BLaER1 (cell line): Measurements from ENCODE around the gene THY1.
"Not testable (repeated sequence)": the region's sequence is repeated elsewhere in the genome, so short reads cannot be mapped to it uniquely, and the experiment has no call there.

Source experiments
- H3K27ac ChIP-seq: shearing (Covaris generic); formaldehyde crosslinking; 2 replicates; pipeline ENCODE4 v1.8.1; 2022
- H3K27me3 ChIP-seq: shearing (Covaris generic); formaldehyde crosslinking; 2 replicates; pipeline ENCODE4 v1.8.1; 2022
- H3K36me3 ChIP-seq: shearing (Covaris generic); formaldehyde crosslinking; 2 replicates; pipeline ENCODE4 v1.8.1; 2022
- H3K4me1 ChIP-seq: shearing (Covaris generic); formaldehyde crosslinking; 2 replicates; pipeline ENCODE4 v1.8.1; 2022
- H3K4me2 ChIP-seq: shearing (Covaris generic); formaldehyde crosslinking; 2 replicates; pipeline ENCODE4 v1.8.1; 2022
- H3K4me3 ChIP-seq: shearing (Covaris generic); formaldehyde crosslinking; 2 replicates; pipeline ENCODE4 v1.8.1; 2022
- H3K9ac ChIP-seq: shearing (Covaris generic); formaldehyde crosslinking; 2 replicates; pipeline ENCODE4 v1.8.1; 2022
- H3K9me3 ChIP-seq: shearing (Covaris generic); formaldehyde crosslinking; 2 replicates; pipeline ENCODE4 v1.8.1; 2022
- H4K20me1 ChIP-seq: shearing (Covaris generic); formaldehyde crosslinking; 2 replicates; pipeline ENCODE4 v1.8.1; 2022
- Cebpa-rat ChIP-seq: shearing (Covaris generic); IDR thresholded peaks from 2 replicates; pipeline ENCODE4 v1.8.1; 2022

THY1 gene

GRCh38 chr11:119446434-119446833, 23.5 kb upstream of the THY1 start:
- no peak overlapping the region for H3K4me2 ChIP-seq
- H4K20me1 ChIP-seq, result no peaks in the 10 kb centered on the region
- no peaks in the 10 kb centered on the region for H3K36me3 ChIP-seq
- no peaks in the 10 kb centered on the region for H3K9me3 ChIP-seq
- H3K27ac ChIP-seq, result no peak overlapping the region
- TF ChIP-seq Cebpa-rat, result no peak
- H3K9ac ChIP-seq, result no peak overlapping the region
- no peak overlapping the region for H3K4me3 ChIP-seq
- H3K4me1 ChIP-seq, result peaks cover 29% of the 10 kb centered on the region
- H3K27me3 ChIP-seq, result no peaks in the 10 kb centered on the region

- Histone ChIP-seq H3K4me2 (no peak overlapping the region), H3K36me3 (no peaks in the 10 kb centered on the region), H3K9me3 (no peaks in the 10 kb centered on the region), H3K9ac (no peak overlapping the region), H3K4me1 (peaks cover 35% of the 10 kb centered on the region), H3K27ac (no peak overlapping the region), H3K27me3 (no peaks in the 10 kb centered on the region), H4K20me1 (no peaks in the 10 kb centered on the region), H3K4me3 (no peak overlapping the region)
- TF ChIP-seq Cebpa-rat, result no peak
Observed at GRCh38 chr11:119445850-119446249, 22.9 kb upstream of the THY1 start.

- no peak overlapping the region for H3K27ac ChIP-seq
- no peak overlapping the region for H3K4me3 ChIP-seq
- H3K27me3 ChIP-seq, result no peaks in the 10 kb centered on the region
- no peak for TF ChIP-seq Cebpa-rat
- H3K4me1 ChIP-seq, result peaks cover 40% of the 10 kb centered on the region
- H3K4me2 ChIP-seq, result no peak overlapping the region
- H4K20me1 ChIP-seq, result no peaks in the 10 kb centered on the region
- no peaks in the 10 kb centered on the region for H3K36me3 ChIP-seq
- no peak overlapping the region for H3K9ac ChIP-seq
- H3K9me3 ChIP-seq, result no peaks in the 10 kb centered on the region
Observed at GRCh38 chr11:119445379-119445778, 22.4 kb upstream of the THY1 start.

GRCh38 chr11:119441898-119442243, 18.9 kb upstream of the THY1 start:
- Histone ChIP-seq H3K9ac (no peak overlapping the region), H4K20me1 (no peaks in the 10 kb centered on the region), H3K27ac (no peak overlapping the region), H3K36me3 (no peaks in the 10 kb centered on the region), H3K4me3 (no peak overlapping the region), H3K27me3 (no peaks in the 10 kb centered on the region), H3K9me3 (peaks cover 3% of the 10 kb centered on the region), H3K4me2 (no peak overlapping the region), H3K4me1 (peaks cover 26% of the 10 kb centered on the region)
- no peak for TF ChIP-seq Cebpa-rat

GRCh38 chr11:119438599-119438998, 15.6 kb upstream of the THY1 start:
- Histone ChIP-seq H3K4me3 (no peak overlapping the region), H3K36me3 (no peaks in the 10 kb centered on the region), H3K9ac (no peak overlapping the region), H4K20me1 (no peaks in the 10 kb centered on the region), H3K27ac (no peak overlapping the region), H3K27me3 (no peaks in the 10 kb centered on the region), H3K4me2 (no peak overlapping the region), H3K4me1 (peaks cover 48% of the 10 kb centered on the region), H3K9me3 (peaks cover 4% of the 10 kb centered on the region)
- TF ChIP-seq Cebpa-rat, result no peak

GRCh38 chr11:119437521-119437920, 14.5 kb upstream of the THY1 start:
- not testable (repeated sequence) for H3K4me2 ChIP-seq, H3K36me3 ChIP-seq, H3K4me3 ChIP-seq, H3K9me3 ChIP-seq, H3K9ac ChIP-seq, H4K20me1 ChIP-seq, H3K27ac ChIP-seq, H3K27me3 ChIP-seq
- H3K4me1 ChIP-seq, result peaks cover 46% of the 10 kb centered on the region

- Histone ChIP-seq H3K4me1 (peaks cover 48% of the 10 kb centered on the region), H3K27me3 (no peaks in the 10 kb centered on the region), H3K36me3 (no peaks in the 10 kb centered on the region), H3K27ac (0 out of 2 replicates have a peak overlapping the region, but pooled peaks have one; percentile 10), H3K9me3 (peaks cover 4% of the 10 kb centered on the region), H3K9ac (no peak overlapping the region), H3K4me3 (no peak overlapping the region), H4K20me1 (no peaks in the 10 kb centered on the region), H3K4me2 (peak overlapping the region; percentile 78)
- no peak for TF ChIP-seq Cebpa-rat
Observed at GRCh38 chr11:119436711-119437110, 13.7 kb upstream of the THY1 start.

GRCh38 chr11:119436093-119436492, 13.1 kb upstream of the THY1 start:
- peak overlapping the region; percentile 78 for H3K4me2 ChIP-seq
- no peaks in the 10 kb centered on the region for H3K27me3 ChIP-seq
- H3K9me3 ChIP-seq, result peaks cover 4% of the 10 kb centered on the region
- TF ChIP-seq Cebpa-rat, result no peak
- H3K36me3 ChIP-seq, result no peaks in the 10 kb centered on the region
- H3K27ac ChIP-seq, result peak overlapping the region; percentile 55
- H3K4me3 ChIP-seq, result no peak overlapping the region
- peaks cover 42% of the 10 kb centered on the region for H3K4me1 ChIP-seq
- peak overlapping the region; percentile 41; the same call in 1 of the 2 replicates for H3K9ac ChIP-seq
- no peaks in the 10 kb centered on the region for H4K20me1 ChIP-seq

GRCh38 chr11:119434591-119435330, 11.8 kb upstream of the THY1 start:
- peak overlapping the region; percentile 28; the same call in 1 of the 2 replicates for H3K27ac ChIP-seq
- H3K4me1 ChIP-seq, result peaks cover 34% of the 10 kb centered on the region
- peaks cover 4% of the 10 kb centered on the region for H3K9me3 ChIP-seq
- H3K4me3 ChIP-seq, result no peak overlapping the region
- H3K27me3 ChIP-seq, result no peaks in the 10 kb centered on the region
- H3K9ac ChIP-seq, result no peak overlapping the region
- H3K36me3 ChIP-seq, result no peaks in the 10 kb centered on the region
- no peak for TF ChIP-seq Cebpa-rat
- H4K20me1 ChIP-seq, result no peaks in the 10 kb centered on the region
- peak overlapping the region; percentile 78 for H3K4me2 ChIP-seq

- no peaks in the 10 kb centered on the region for H3K36me3 ChIP-seq
- H3K4me1 ChIP-seq, result peaks cover 34% of the 10 kb centered on the region
- no peaks in the 10 kb centered on the region for H4K20me1 ChIP-seq
- no peak overlapping the region for H3K4me2 ChIP-seq
- TF ChIP-seq Cebpa-rat, result no peak
- no peaks in the 10 kb centered on the region for H3K27me3 ChIP-seq
- no peak overlapping the region for H3K4me3 ChIP-seq
- H3K9me3 ChIP-seq, result peaks cover 17% of the 10 kb centered on the region
- H3K9ac ChIP-seq, result no peak overlapping the region
- no peak overlapping the region for H3K27ac ChIP-seq
Observed at GRCh38 chr11:119433358-119433725, 10.4 kb upstream of the THY1 start.
